H1 (cell line): ENCODE results near the gene CEMP1. TPM values are rescaled to one million over a fixed set of nuclear protein-coding genes. Genes with fewer than 3 reads are reported as not detected.
A peak's percentile ranks its signal among the peaks of the same experiment; 100 is the strongest.

Experiments used
- CTCF ChIA-PET: fragments of 300-600 bp; sonication (Branson Sonifier 250); formaldehyde crosslinking; loops from one replicate; lab custom pipeline; 2021; ENCODE audit not compliant: partially characterized antibody; lab: Charles Lee
- POLR2A ChIA-PET: fragments of 300-600 bp; sonication (Branson Sonifier 250); formaldehyde crosslinking; loops from one replicate; lab custom pipeline; 2021; ENCODE audit warnings: inconsistent platforms; ENCODE audit not compliant: partially characterized antibody; lab: Charles Lee
- DNase-seq, 2 experiments: peaks; one replicate each; pipeline versions ENCODE4 v3.0.0 to v3.0.0-alpha.2; 2010 to 2022; ENCODE audit warnings: low spot score in 2 of 2, low read depth in 1 of 2, mixed read lengths in 1 of 2
- FAIRE-seq: peaks from 2 replicates; lab custom pipeline; 2011; peaks lifted over from hg19 to GRCh38; lab: Jason Lieb, UNC
- H2AFZ ChIP-seq: 2 replicates; pipeline ENCODE4 v1.8.1; 2012; ENCODE audit warnings: low read length, inconsistent platforms
- H2AK5ac ChIP-seq: 2 replicates; pipeline ENCODE4 v1.6.1; 2013; ENCODE audit warnings: low read depth, low read length
- H2BK120ac ChIP-seq: replicated peaks from 2 replicates; pipeline ENCODE3; 2013; ENCODE audit warnings: low read depth, low read length, inconsistent platforms
- H2BK12ac ChIP-seq: 2 replicates; pipeline ENCODE4 v1.6.1; 2013; ENCODE audit warnings: low read depth, low read length
- H2BK15ac ChIP-seq: 2 replicates; pipeline ENCODE4 v1.6.1; 2013; ENCODE audit warnings: low read length
- H2BK20ac ChIP-seq: 2 replicates; pipeline ENCODE4 v1.6.1; 2013; ENCODE audit warnings: low read length
- H2BK5ac ChIP-seq: 2 replicates; pipeline ENCODE4 v1.6.1; 2013; ENCODE audit warnings: low read depth, low read length
- H3K14ac ChIP-seq: 2 replicates; pipeline ENCODE4 v1.6.1; 2013; ENCODE audit warnings: inconsistent platforms; ENCODE audit not compliant: insufficient read length
- H3K18ac ChIP-seq: 2 replicates; pipeline ENCODE4 v1.6.1; 2013; ENCODE audit warnings: low read length; ENCODE audit errors: extremely low read depth
- H3K23ac ChIP-seq: 2 replicates; pipeline ENCODE4 v1.6.1; 2013; ENCODE audit warnings: inconsistent platforms; ENCODE audit not compliant: insufficient read length
- H3K23me2 ChIP-seq: 2 replicates; pipeline ENCODE4 v1.6.1; 2013; ENCODE audit warnings: low read depth, low read length
- H3K27ac ChIP-seq: 2 replicates; pipeline ENCODE4 v1.6.1; 2011; ENCODE audit warnings: low read depth, low read length, inconsistent platforms
- H3K27me3 ChIP-seq, 4 experiments: replicated peaks in 1 of 4; 1 replicate in 1 of 4; 2 replicates in 3 of 4; pipeline versions ENCODE4 v1.6.1 to v1.8.1; 2011 to 2013; ENCODE audit warnings: low read length in 3 of 4, mild to moderate bottlenecking in 3 of 4, inconsistent platforms in 2 of 4, mixed read lengths in 2 of 4, moderate library complexity in 1 of 4; ENCODE audit not compliant: control insufficient read depth in 3 of 4, insufficient read depth in 3 of 4; ENCODE audit errors: extremely low read depth in 1 of 4
- H3K36me3 ChIP-seq, 4 experiments: 2 replicates each; pipeline versions ENCODE4 v1.6.1 to v1.8.1; 2011 to 2013; ENCODE audit warnings: mild to moderate bottlenecking in 4 of 4, low read length in 3 of 4, moderate library complexity in 2 of 4, control low read depth in 1 of 4, inconsistent platforms in 1 of 4; ENCODE audit not compliant: insufficient read depth in 4 of 4, control insufficient read depth in 2 of 4
- H3K4ac ChIP-seq: replicated peaks from 2 replicates; pipeline ENCODE3; 2013; ENCODE audit warnings: low read length, low read depth, mixed read lengths, inconsistent platforms; ENCODE audit not compliant: insufficient read length
- H3K4me1 ChIP-seq, 4 experiments: replicated peaks in 1 of 4; 1 replicate in 1 of 4; 2 replicates in 3 of 4; pipeline versions ENCODE4 v1.6.1 to v1.8.1; 2011 to 2013; ENCODE audit warnings: low read length in 3 of 4, inconsistent platforms in 2 of 4, mixed read lengths in 1 of 4; ENCODE audit not compliant: insufficient read depth in 4 of 4, control insufficient read depth in 3 of 4
- H3K4me2 ChIP-seq, 2 experiments: 2 replicates each; pipeline versions ENCODE4 v1.6.1 to v1.8.1; 2011 to 2013; ENCODE audit warnings: low read depth in 2 of 2, low read length in 2 of 2, control low read depth in 1 of 2, inconsistent platforms in 1 of 2, mild to moderate bottlenecking in 1 of 2; ENCODE audit not compliant: insufficient read depth in 1 of 2
- H3K4me3 ChIP-seq, 4 experiments: fragments of 200-600, 300-600 bp in 1 of 4; sonication (generic), shearing (Covaris generic), sonication (Bioruptor Twin) in 1 of 4; 2 replicates each; pipeline versions ENCODE4 v1.5.1 to v1.8.1; 2011 to 2016; ENCODE audit warnings: low read length in 4 of 4, low read depth in 3 of 4, control low read depth in 2 of 4, inconsistent platforms in 2 of 4, mild to moderate bottlenecking in 2 of 4, mixed read lengths in 1 of 4, moderate library complexity in 1 of 4; ENCODE audit not compliant: insufficient read depth in 2 of 4; ENCODE audit errors: extremely low read depth in 1 of 4
- H3K56ac ChIP-seq: replicated peaks from 2 replicates; pipeline ENCODE3; 2013; ENCODE audit warnings: low read depth, mild to moderate bottlenecking, mixed read lengths, low read length, inconsistent platforms; ENCODE audit not compliant: insufficient read length
- H3K79me1 ChIP-seq: 2 replicates; pipeline ENCODE4 v1.6.1; 2013; ENCODE audit warnings: low read depth, low read length, control low read depth
- H3K79me2 ChIP-seq, 2 experiments: 2 replicates each; pipeline versions ENCODE4 v1.6.1 to v1.8.1; 2012 to 2013; ENCODE audit warnings: low read length in 2 of 2, mild to moderate bottlenecking in 2 of 2, inconsistent platforms in 1 of 2; ENCODE audit not compliant: insufficient read depth in 2 of 2, control insufficient read depth in 1 of 2
- H3K9ac ChIP-seq, 4 experiments: replicated peaks in 1 of 4; 1 replicate in 1 of 4; 2 replicates in 3 of 4; pipeline versions ENCODE4 v1.6.1 to v1.8.1; 2011 to 2013; ENCODE audit warnings: low read depth in 3 of 4, low read length in 3 of 4, control low read depth in 2 of 4, mild to moderate bottlenecking in 2 of 4, moderate library complexity in 2 of 4, inconsistent platforms in 1 of 4; ENCODE audit errors: extremely low read depth in 1 of 4
- H3K9me3 ChIP-seq, 2 experiments: 2 replicates each; pipeline versions ENCODE4 v1.6.1 to v1.8.1; 2012 to 2013; ENCODE audit warnings: mild to moderate bottlenecking in 2 of 2, moderate library complexity in 2 of 2, control low read depth in 1 of 2, inconsistent platforms in 1 of 2, low read depth in 1 of 2, low read length in 1 of 2, mixed read lengths in 1 of 2; ENCODE audit not compliant: insufficient read depth in 2 of 2
- H4K20me1 ChIP-seq, 2 experiments: replicated peaks in 1 of 2; 2 replicates each; pipeline versions ENCODE3 to v1.8.1; 2011 to 2013; ENCODE audit warnings: inconsistent platforms in 2 of 2, low read length in 2 of 2, mild to moderate bottlenecking in 1 of 2; ENCODE audit not compliant: insufficient read depth in 2 of 2, control insufficient read depth in 1 of 2
- H4K5ac ChIP-seq: 2 replicates; pipeline ENCODE4 v1.6.1; 2013; ENCODE audit warnings: low read length, low read depth, mixed read lengths, inconsistent platforms; ENCODE audit not compliant: insufficient read length
- H4K8ac ChIP-seq: 2 replicates; pipeline ENCODE4 v1.8.0; 2013; ENCODE audit warnings: mild to moderate bottlenecking, moderate library complexity, low read length, inconsistent platforms; ENCODE audit not compliant: insufficient read depth; ENCODE audit errors: extremely low read depth
- H4K91ac ChIP-seq: replicated peaks from 2 replicates; pipeline ENCODE3; 2013; ENCODE audit warnings: low read length, mixed read lengths, inconsistent platforms; ENCODE audit not compliant: insufficient read length
- CTCF ChIP-seq, 3 experiments: IDR thresholded peaks; 1 replicate in 2 of 3; 2 replicates in 1 of 3; pipeline versions ENCODE4 v1.5.1 to v1.6.1; 2011; ENCODE audit warnings: low read length in 3 of 3, mild to moderate bottlenecking in 3 of 3, inconsistent platforms in 2 of 3, low read depth in 1 of 3, moderate library complexity in 1 of 3; ENCODE audit not compliant: insufficient read depth in 1 of 3; ENCODE audit errors: control extremely low read depth in 1 of 3
- ZNF274 ChIP-seq: IDR thresholded peaks from 2 replicates; pipeline ENCODE4 v1.7.0; 2012; ENCODE audit warnings: low read length, borderline replicate concordance; ENCODE audit errors: extremely low read depth
- WGBS, 2 experiments: shearing (Covaris generic) in 1 of 2; methylation state at CpG; one replicate each; pipeline versions ENCODE4 v1.1.6 to v1.1.7; 2013 to 2015; ENCODE audit warnings: low lambda C conversion rate in 2 of 2, mixed read lengths in 2 of 2, inconsistent platforms in 1 of 2, low coverage in 1 of 2, missing lambda C conversion rate in 1 of 2; ENCODE audit not compliant: insufficient replicate concordance in 2 of 2, insufficient coverage in 1 of 2, insufficient read length in 1 of 2; ENCODE audit errors: extremely low coverage in 1 of 2, missing lambda C conversion rate in 1 of 2; 5-methylcytosine and 5-hydroxymethylcytosine counted together
- polyA plus RNA-seq, 7 experiments: library from polyadenylated mRNA; depleted of rRNA in 3 of 7; stranded (reverse) in 5 of 7; unstranded in 2 of 7; fragments of >200 nt in 5 of 7; fragments of 200-250 nt in 2 of 7; gene quantifications; 1 replicate in 5 of 7; 2 replicates in 1 of 7; 4 replicates in 1 of 7; pipeline versions ENCODE4 v1.2.1 to v1.2.3, GENCODE V29; 2011 to 2013; ENCODE audit warnings: missing spikeins in 2 of 7, mixed read lengths in 2 of 7
- total RNA-seq: library from RNA; stranded (reverse); fragmentation: NEBNext Ultra II Directional; extraction: Animal tissue kit (Norgen Biotek cat#: 25700); gene quantifications from 2 replicates; pipeline ENCODE4 v1.2.1, GENCODE V29; 2021

CEMP1 gene
- total and polyA plus RNA-seq, 2 of the 8 experiments (the other 6 are each of a cell fraction or from before 2014, with no cell fraction given): not detected

- Histone ChIP-seq H3K4me1 (peaks cover 4 to 37% (median 22%) of the 10 kb centered on the region in 4 experiments), H3K9me3 (no peaks in the 10 kb centered on the region), H2BK15ac (peak overlapping the region; percentile 81; the same call in 1 of the 2 replicates), H4K5ac (peak overlapping the region; percentile 73), H2BK120ac (no peak overlapping the region), H3K9ac (peak overlapping the region in 3 of 4 experiments; percentile 62 to 94 (median 89); a peak in 5 of 7 replicates), H2BK12ac (peak overlapping the region; percentile 96; the same call in 1 of the 2 replicates), H3K27me3 (peaks cover 0 to 3% (median 0%) of the 10 kb centered on the region in 4 experiments; a peak in 2 of 7 replicates), H3K79me1 (peaks cover 16% of the 10 kb centered on the region), H2AFZ (no peak overlapping the region), H3K23me2 (peaks cover 8% of the 10 kb centered on the region; the same call in 1 of the 2 replicates), H3K79me2 (peaks cover 26 to 39% of the 10 kb centered on the region in 2 experiments), H3K4me3 (peak overlapping the region; percentile 55 to 99 (median 69)), H2BK5ac (peak overlapping the region; percentile 63; the same call in 1 of the 2 replicates), H2BK20ac (no peak overlapping the region), H3K18ac (peak overlapping the region; percentile 85), H3K36me3 (no peaks in the 10 kb centered on the region), H4K8ac (peak overlapping the region; percentile 98; the same call in 1 of the 2 replicates), H3K4me2 (peak overlapping the region; percentile 71 to 90), H3K27ac (peak overlapping the region; percentile 99), H2AK5ac (no peak overlapping the region), H3K4ac (peak overlapping the region; percentile 40), H3K56ac (peak overlapping the region; percentile 1), H4K20me1 (peaks cover 20 to 29% of the 10 kb centered on the region in 2 experiments), H4K91ac (peak overlapping the region; percentile 79), H3K14ac (no peak overlapping the region), H3K23ac (no peak overlapping the region)
- TF ChIP-seq CTCF (IDR thresholded peaks at IDR 0.05; ENCODE audit: control extremely low read depth in 1 of 3, insufficient read depth in 1 of 3, low read depth in 1 of 3, low read length in 3 of 3) (peak; percentile 30 to 57 (median 50); a peak in 3 of 4 replicates), ZNF274 (no peak)
- WGBS, 2 experiments: 40% methylated on average over 13 of the region's 15 CpGs; no CpG with 5 or more reads in 1 of the 2 experiments
- ChIA-PET POLR2A (interaction anchor here (0.7 to 5.6 kb wide), 12 partner anchors 8 to 143 kb away, joined by 3 to 44 read pairs (median 6); partner anchors contain the start of genes AMDHD2, CEMP1, PDPK1 and TBC1D24), CTCF (interaction anchor here (0.7 to 3.7 kb wide), 5 partner anchors 10 to 319 kb away, joined by 3 to 24 read pairs (median 4); no protein-coding TSS in a partner anchor)
- FAIRE-seq (no peak), DNase-seq (peak in 1 of 2 experiments; percentile 77)
Observed at GRCh38 chr16:2512735-2513404, 18.3 kb downstream of the CEMP1 start.
